ENCODE results near the gene MAST4.
"Not testable (repeated sequence)": the region's sequence is repeated elsewhere in the genome, so short reads cannot be mapped to it uniquely, and the experiment has no call there.

The MAST4 gene

GRCh38 chr5:67163863-67164595 lies 567.8 kb downstream of the MAST4 start:
- no peak for DNase-seq (ENCODE audit: low spot score)

DNA sequence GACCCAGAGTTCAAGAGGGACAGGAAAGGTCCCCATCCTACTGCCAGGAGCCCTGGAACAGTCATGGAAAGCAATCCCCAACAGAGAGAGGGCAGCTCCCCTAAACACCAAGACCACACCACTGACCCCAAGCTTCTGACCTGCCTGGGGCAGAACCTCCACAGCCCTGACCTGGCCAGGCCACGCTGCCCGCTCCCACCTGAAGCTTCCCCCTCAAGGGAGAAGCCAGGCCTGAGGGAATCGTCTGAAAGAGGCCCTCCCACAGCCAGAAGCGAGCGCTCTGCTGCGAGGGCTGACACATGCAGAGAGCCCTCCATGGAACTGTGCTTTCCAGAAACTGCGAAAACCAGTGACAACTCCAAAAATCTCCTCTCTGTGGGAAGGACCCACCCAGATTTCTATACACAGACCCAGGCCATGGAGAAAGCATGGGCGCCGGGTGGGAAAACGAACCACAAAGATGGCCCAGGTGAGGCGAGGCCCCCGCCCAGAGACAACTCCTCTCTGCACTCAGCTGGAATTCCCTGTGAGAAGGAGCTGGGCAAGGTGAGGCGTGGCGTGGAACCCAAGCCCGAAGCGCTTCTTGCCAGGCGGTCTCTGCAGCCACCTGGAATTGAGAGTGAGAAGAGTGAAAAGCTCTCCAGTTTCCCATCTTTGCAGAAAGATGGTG lies 568.8 kb downstream of the MAST4 start:
- no peak for DNase-seq (ENCODE audit: low spot score)

DNA sequence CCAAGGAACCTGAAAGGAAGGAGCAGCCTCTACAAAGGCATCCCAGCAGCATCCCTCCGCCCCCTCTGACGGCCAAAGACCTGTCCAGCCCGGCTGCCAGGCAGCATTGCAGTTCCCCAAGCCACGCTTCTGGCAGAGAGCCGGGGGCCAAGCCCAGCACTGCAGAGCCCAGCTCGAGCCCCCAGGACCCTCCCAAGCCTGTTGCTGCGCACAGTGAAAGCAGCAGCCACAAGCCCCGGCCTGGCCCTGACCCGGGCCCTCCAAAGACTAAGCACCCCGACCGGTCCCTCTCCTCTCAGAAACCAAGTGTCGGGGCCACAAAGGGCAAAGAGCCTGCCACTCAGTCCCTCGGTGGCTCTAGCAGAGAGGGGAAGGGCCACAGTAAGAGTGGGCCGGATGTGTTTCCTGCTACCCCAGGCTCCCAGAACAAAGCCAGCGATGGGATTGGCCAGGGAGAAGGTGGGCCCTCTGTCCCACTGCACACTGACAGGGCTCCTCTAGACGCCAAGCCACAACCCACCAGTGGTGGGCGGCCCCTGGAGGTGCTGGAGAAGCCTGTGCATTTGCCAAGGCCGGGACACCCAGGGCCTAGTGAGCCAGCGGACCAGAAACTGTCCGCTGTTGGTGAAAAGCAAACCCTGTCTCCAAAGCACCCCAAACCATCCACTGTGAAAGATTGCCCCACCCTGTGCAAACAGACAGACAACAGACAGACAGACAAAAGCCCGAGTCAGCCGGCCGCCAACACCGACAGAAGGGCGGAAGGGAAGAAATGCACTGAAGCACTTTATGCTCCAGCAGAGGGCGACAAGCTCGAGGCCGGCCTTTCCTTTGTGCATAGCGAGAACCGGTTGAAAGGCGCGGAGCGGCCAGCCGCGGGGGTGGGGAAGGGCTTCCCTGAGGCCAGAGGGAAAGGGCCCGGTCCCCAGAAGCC lies 569.6 kb downstream of the MAST4 start:
- peak; percentile 73 for DNase-seq (ENCODE audit: low spot score)

DNA sequence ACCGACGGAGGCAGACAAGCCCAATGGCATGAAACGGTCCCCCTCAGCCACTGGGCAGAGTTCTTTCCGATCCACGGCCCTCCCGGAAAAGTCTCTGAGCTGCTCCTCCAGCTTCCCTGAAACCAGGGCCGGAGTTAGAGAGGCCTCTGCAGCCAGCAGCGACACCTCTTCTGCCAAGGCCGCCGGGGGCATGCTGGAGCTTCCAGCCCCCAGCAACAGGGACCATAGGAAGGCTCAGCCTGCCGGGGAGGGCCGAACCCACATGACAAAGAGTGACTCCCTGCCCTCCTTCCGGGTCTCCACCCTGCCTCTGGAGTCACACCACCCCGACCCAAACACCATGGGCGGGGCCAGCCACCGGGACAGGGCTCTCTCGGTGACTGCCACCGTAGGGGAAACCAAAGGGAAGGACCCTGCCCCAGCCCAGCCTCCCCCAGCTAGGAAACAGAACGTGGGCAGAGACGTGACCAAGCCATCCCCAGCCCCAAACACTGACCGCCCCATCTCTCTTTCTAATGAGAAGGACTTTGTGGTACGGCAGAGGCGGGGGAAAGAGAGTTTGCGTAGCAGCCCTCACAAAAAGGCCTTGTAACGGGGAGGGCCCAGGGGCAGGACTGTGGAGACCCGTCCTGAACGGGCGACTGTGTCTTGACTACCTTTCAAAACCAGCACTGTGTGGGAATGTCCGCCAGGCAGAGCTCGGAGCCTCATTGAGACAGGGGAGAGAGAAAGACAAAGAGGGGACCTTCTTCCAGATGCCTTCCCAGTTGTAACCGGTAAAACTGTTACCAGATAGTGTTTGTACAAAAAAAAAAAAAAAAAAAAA lies 570.5 kb downstream of the MAST4 start:
- DNase-seq (ENCODE audit: low spot score) = peak; percentile 41

DNA sequence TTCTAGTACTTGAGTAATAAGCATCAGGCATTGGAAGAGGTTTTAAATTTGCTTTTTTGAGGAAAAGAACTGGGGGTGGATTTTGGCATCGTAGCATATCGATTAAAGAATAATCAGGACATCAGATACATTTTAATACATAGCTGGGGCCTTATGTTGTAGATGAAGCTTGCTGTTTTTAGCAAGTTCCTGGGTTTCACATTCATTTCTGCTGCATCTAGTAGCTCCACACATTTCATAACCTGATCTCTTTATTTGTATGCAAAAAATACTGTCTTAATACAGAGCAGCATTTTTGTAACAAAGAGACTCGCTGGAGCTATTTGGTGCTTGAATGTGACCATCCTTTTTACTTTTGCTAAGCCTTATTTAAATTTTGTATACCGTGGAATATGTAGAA lies 571.9 kb downstream of the MAST4 start:
- DNase-seq (ENCODE audit: low spot score) = no peak

DNA sequence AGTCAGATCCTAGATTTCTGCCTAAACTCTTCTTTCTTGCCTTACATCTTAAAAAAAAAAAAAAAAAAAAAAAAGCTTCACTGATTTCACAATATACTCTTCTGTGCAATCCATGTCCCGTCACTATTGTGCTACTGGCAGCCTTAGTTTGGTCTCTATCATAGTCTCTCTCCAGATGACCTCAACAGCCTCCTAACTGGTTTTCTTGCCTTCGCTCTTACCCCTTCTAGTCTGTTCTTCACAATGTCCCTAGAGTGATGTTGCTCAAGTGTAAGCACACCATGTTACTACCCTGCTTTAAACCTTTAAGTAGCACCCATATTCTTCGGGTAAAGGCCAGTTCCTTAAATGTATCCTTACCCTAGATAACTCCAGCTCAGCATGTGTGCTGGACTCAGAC lies 574.6 kb downstream of the MAST4 start:
- DNase-seq (ENCODE audit: low spot score) = no peak

GRCh38 chr5:67173351-67173750 lies 577.2 kb downstream of the MAST4 start:
- not testable (repeated sequence) for DNase-seq (ENCODE audit: low spot score)

- no peak for DNase-seq (ENCODE audit: low spot score)
These were observed 577.8 kb downstream of the MAST4 start for GRCh38 chr5:67173959-67174358.

- DNase-seq (ENCODE audit: low spot score) = no peak
These were observed 580.7 kb downstream of the MAST4 start for GRCh38 chr5:67176936-67177335.

DNA sequence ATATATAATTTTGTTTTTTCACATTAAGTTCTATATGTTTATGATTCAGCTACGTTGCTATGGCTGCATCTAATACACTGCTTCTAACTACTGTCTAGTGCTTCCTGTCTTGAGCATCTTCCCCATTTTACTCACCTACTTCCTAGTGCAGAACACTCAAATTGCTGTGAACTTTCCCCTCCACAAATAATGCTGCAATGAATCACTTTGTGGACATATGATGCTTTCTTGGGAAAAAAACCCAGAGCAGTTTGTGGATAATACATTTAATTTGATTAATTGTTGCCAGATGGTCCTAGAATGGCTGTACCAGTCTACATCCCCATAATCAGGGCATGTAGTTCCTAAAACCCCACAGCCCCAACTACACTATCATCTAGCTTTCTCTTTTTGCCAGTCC lies 581.9 kb downstream of the MAST4 start:
- no peak for DNase-seq (ENCODE audit: low spot score)

DNA sequence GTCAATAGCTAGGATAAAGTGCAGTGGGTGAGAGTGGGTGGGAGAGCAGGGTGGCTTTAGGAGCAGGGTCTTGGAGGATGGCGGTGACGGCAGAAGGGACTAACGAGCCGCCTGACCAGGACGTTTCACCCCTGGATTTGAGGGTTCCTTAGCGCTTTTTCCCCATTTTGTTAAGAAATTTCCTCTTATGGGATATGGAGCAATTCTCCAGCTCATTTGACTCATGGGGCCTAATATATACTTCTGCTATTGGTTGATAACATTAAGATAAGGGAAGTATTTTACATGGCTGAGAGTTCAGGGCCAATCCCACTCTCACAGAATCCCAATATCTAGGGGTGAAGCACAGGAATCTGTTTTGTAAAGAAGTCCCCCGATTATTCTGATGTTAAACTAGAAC lies 582.8 kb downstream of the MAST4 start:
- DNase-seq (ENCODE audit: low spot score) = no peak

- no peak for DNase-seq (ENCODE audit: low spot score)
These were observed 583.6 kb downstream of the MAST4 start for GRCh38 chr5:67179697-67180361.

DNA sequence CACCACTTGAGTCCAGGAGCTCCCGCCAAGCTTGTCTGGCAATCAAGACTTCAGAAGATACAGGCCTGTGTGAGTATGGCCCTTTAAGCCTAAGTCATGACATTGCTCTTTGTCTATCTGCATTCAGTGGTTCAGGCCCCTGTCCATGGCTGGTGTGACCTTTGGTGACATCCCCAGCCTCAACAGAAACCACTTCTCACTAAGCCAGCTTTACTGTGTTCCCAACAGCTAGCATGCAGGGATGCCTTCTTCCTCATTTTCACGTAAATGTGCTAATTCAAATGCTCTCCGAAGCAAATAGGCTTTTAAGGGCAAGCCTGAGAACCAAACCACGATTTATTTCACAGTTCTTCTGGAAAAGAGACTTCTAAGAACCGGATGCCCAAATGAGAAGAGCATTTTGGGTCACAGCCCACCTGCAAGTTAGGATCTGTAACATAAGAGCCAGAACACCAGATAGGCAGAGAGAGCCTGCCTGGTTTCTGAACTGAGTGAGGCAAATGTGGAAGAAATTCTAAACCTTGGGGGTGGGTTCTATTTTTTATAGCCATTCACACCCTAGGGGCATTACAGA lies 585.5 kb downstream of the MAST4 start:
- DNase-seq (ENCODE audit: low spot score) = no peak

- DNase-seq (ENCODE audit: low spot score) = no peak
These were observed 586.2 kb downstream of the MAST4 start for GRCh38 chr5:67182301-67182790.

- DNase-seq (ENCODE audit: low spot score) = no peak
These were observed 587.7 kb downstream of the MAST4 start for GRCh38 chr5:67183859-67184258.

DNA sequence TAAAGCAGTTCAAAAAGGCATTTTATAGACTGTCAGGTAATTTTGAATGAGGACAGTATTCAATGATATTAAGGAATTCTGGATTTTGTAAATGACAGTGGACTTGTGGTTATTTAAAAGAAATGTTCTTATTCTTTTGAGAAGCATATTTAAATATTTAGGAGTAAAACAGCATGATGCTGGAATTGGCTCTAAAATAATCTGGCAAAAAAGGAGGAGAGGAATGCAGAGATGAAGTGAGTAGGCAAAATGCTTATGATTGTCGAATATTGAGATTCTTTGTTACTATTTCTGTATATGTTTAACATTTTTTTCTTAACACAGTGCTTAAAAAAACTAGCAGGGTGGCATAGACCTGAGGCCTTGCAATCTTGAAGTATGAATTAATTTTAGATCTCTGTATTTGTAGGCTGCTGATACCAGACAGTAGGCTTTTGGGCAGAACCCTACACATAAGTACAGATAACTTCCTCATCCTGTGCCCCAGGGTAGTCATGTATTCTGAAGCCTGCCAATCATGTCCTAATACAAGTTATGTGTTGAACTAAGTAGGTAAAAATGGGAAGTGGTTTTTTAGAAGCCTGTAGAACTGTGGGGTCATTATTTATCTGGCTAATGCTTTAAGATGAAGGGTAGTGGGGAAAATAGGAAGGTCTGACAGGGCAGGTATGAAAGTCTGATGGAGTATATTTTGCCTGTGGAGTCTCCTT lies 591.0 kb downstream of the MAST4 start:
- no peak for DNase-seq (ENCODE audit: low spot score)

DNA sequence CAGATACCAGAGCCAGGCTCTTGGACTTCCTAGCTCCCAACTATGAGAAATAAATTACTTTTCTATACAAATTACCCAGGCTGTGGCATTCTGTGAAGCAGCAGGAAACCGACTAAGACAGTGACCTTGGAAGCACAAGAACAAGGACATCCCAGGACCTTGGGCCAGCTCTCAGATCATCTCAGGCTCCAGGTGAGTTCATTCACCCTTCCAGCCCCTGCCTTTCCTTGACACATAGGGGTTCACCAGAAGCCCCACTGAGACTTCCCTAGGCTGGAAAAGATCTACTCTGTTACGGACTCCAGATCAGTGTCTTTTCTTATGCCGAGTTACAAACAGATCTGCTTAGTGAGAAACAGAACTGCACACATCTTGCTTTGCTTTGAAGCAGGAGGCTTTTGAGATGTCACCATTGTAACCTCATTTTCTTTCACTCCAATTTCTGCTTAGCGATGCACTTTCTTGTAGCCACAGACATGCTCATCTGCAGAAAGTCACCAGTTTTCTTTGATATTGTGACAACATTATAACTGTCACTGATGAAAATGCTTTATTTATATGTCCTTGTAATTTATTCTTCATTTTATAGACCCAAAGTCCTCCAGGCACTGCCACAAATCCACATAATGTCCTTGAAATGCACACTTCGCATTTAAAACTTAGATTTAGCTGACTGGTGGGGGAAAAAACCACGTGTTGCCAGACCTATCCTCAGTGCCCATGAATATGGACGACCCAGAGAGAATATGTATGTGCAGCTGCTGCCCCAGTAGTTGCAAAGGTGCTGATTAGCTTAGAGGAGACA lies 592.3 kb downstream of the MAST4 start:
- no peak for DNase-seq (ENCODE audit: low spot score)

DNA sequence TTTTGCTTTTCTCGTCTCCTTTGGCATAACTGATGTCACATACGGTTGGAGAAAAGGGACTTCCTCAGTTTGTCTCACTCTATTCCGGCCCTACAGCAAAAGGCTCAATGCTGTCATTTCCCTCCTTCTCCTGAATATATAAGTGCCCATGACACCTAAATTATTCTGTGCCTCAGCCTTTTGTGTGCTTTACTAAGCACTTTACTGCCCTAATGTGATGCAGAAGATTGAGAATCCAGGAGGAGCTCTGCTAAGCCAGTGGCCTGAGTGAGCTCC lies 592.8 kb downstream of the MAST4 start:
- DNase-seq (ENCODE audit: low spot score) = no peak

DNA sequence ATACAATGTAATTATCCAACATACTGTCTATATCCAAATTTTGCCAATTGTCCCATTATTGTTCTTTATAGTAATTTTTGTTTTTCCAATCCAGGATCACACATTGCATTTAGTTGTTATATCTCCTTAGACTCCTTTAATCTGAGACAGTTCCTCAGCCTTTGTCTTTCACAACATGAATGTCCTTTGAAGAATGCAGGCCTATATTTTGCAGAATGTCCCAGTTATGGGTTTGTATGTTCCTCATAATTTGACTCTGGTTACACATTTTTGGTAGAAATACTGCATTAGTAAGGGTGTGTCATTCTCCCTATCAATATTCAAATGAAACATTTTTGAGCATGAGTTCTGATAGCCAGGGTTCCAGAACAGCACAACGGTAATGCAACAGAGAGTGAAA lies 593.7 kb downstream of the MAST4 start:
- no peak for DNase-seq (ENCODE audit: low spot score)

GRCh38 chr5:67190410-67190809 lies 594.2 kb downstream of the MAST4 start:
- no peak for DNase-seq (ENCODE audit: low spot score)

All from hematopoietic multipotent progenitor cell treated with erythropoietin and hydrocortisone succinate and interleukin-3 and kit ligand, for 15 days (in vitro differentiated cells).